Psoas muscle (tissue), 8 donors: ENCODE data around the gene CENPN. TPM values are rescaled to one million over a fixed set of nuclear protein-coding genes. Genes with fewer than 3 reads are reported as not detected.

ENCODE experiments used
- ATAC-seq, 4 donors: fragments of 200-7000 bp; cut with Tn5 transposase; one replicate each; pipeline ENCODE4 v1.9.1; 2020; ENCODE audit warnings: moderate library complexity in 3 of 4, mild to moderate bottlenecking in 2 of 4
- DNase-seq, 2 donors: peaks; one replicate each; pipeline ENCODE4 v3.0.0-alpha.2; 2020
- H3K27ac ChIP-seq: fragments of 200-600 bp; one replicate; pipeline ENCODE4 v1.8.0; 2022
- H3K27me3 ChIP-seq, 3 donors: fragments of 200-600 bp in 1 of 3; one replicate each; pipeline versions ENCODE4 v1.6.1 to v1.8.0; 2013 to 2022; ENCODE audit warnings: low read length in 2 of 3, mild to moderate bottlenecking in 2 of 3, moderate library complexity in 1 of 3; ENCODE audit not compliant: insufficient read depth in 3 of 3
- H3K36me3 ChIP-seq, 2 donors: fragments of 200-600 bp in 1 of 2; one replicate each; pipeline versions ENCODE4 v1.6.1 to v1.8.0; 2013 to 2022; ENCODE audit warnings: low read depth in 1 of 2, mild to moderate bottlenecking in 1 of 2, moderate library complexity in 1 of 2; ENCODE audit not compliant: insufficient read depth in 1 of 2
- H3K4me1 ChIP-seq: fragments of 200-600 bp; one replicate; pipeline ENCODE4 v1.8.0; 2022
- H3K4me3 ChIP-seq: fragments of 200-600 bp; one replicate; pipeline ENCODE4 v1.8.0; 2022; ENCODE audit warnings: mild to moderate bottlenecking
- H3K9me3 ChIP-seq: fragments of 200-600 bp; one replicate; pipeline ENCODE4 v1.8.0; 2022
- WGBS, 3 donors: extraction: QIAGEN DNeasy Blood & Tissue Kit; methylation state at CpG; one replicate each; pipeline versions ENCODE4 v1.1.6 to v1.1.7; 2013; 5-methylcytosine and 5-hydroxymethylcytosine counted together
- intact Hi-C, 2 donors: fragments of 100-400 bp; cut with DNase I; formaldehyde crosslinking; loops; one replicate each; pipeline versions ENCODE4 v1.11.0 to v1.14.2; 2022
- polyA plus RNA-seq, 3 donors: library from polyadenylated mRNA; stranded (reverse); fragments of 200-250 nt; gene quantifications; one replicate each; pipeline ENCODE4 v1.2.3, GENCODE V29; 2013
- total RNA-seq, 4 donors: library from RNA; stranded (reverse); fragmentation: NEBNext Ultra II Directional in 2 of 4; extraction: Animal tissue kit (Norgen Biotek cat#: 25700) in 2 of 4; gene quantifications; one replicate each; pipeline versions ENCODE4 v1.2.1 to v1.2.4, GENCODE V29; 2021 to 2023
- TF ChIP-seq, protein P1 (sequence below): fragments of 200-600 bp; IDR thresholded peaks from one replicate; pipeline ENCODE4 v1.8.0; 2022; ENCODE audit warnings: antibody characterized with exemption
- donor health status: healthy with polysubstance abuse.
- donor health status: DM: no; HTN: no; CAD: no; lungs with moderate emphysema.
- donor health status: Bipolar disorder and iron deficiency.
- donor health status: healthy.
- donor health status: DM: yes; HTN: yes; CAD: no.
- donor health status: DM: no; HTN: no; CAD: no.
- donor health status: DM: no; HTN: no; CAD: no.
- donor health status: DM: yes; HTN: yes; CAD: no.

The CENPN gene
- total and polyA plus RNA-seq, 7 donors = 2.9 to 20.6 (median 7.5) TPM

- ATAC-seq = no peak
- DNase-seq = no peak
- TF ChIP-seq, protein P1, sequence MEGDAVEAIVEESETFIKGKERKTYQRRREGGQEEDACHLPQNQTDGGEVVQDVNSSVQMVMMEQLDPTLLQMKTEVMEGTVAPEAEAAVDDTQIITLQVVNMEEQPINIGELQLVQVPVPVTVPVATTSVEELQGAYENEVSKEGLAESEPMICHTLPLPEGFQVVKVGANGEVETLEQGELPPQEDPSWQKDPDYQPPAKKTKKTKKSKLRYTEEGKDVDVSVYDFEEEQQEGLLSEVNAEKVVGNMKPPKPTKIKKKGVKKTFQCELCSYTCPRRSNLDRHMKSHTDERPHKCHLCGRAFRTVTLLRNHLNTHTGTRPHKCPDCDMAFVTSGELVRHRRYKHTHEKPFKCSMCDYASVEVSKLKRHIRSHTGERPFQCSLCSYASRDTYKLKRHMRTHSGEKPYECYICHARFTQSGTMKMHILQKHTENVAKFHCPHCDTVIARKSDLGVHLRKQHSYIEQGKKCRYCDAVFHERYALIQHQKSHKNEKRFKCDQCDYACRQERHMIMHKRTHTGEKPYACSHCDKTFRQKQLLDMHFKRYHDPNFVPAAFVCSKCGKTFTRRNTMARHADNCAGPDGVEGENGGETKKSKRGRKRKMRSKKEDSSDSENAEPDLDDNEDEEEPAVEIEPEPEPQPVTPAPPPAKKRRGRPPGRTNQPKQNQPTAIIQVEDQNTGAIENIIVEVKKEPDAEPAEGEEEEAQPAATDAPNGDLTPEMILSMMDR = no peak
- Histone ChIP-seq H3K36me3 (no peaks in the 10 kb centered on the region), H3K4me3 (no peak overlapping the region), H3K4me1 (no peaks in the 10 kb centered on the region), H3K9me3 (no peaks in the 10 kb centered on the region), H3K27ac (no peak overlapping the region), H3K27me3 (no peaks in the 10 kb centered on the region)
- intact Hi-C loops = no loop called here
- 29 to 47% (median 36%) methylated on average over 1 of the region's 1 CpG for WGBS, 3 donors
Measured at GRCh38 chr16:81067166-81067565, 60.2 kb downstream of the CENPN start.

- no peak for ATAC-seq
- H3K9me3 ChIP-seq = no peaks in the 10 kb centered on the region
- WGBS, 3 donors = 90 to 94% (median 93%) methylated on average over 4 of the region's 4 CpGs
Measured at GRCh38 chr16:81069063-81069462, 62.0 kb downstream of the CENPN start.

DNA sequence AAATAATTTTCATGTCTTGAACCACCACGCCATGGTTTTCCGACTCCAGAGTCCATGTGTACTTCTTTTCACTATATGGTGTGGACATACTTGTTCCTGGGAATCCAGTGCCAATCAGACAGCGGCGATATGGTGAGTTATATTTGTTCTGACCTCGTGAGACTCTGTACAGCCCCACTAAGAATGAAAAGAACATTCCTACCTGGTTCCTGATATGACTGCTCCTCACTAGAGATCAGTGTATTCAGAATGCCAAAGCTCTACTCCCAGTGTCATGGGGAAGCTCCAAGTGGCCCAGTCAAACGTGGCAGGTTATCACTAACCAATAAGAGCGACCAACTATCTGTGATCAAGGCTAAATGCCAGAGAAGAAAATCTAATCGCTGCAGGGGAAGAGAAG lies 64.0 kb downstream of the CENPN start:
- intact Hi-C loops = no loop called here
- Histone ChIP-seq H3K27ac (no peak overlapping the region), H3K27me3 (no peaks in the 10 kb centered on the region), H3K4me3 (no peak overlapping the region), H3K9me3 (no peaks in the 10 kb centered on the region), H3K36me3 (no peaks in the 10 kb centered on the region), H3K4me1 (no peaks in the 10 kb centered on the region)
- no peak for ATAC-seq
- WGBS, 3 donors = 80 to 81% (median 81%) methylated on average over 8 of the region's 8 CpGs
- DNase-seq = no peak
- TF ChIP-seq, protein P1 = no peak

More at GRCh38 chr16:81069063-81069462, 62.0 kb downstream of the CENPN start:
- H3K27ac ChIP-seq = no peak overlapping the region
- intact Hi-C loops = no loop called here
- H3K4me1 ChIP-seq = no peaks in the 10 kb centered on the region
- TF ChIP-seq, protein P1 = no peak
- no peak overlapping the region for H3K4me3 ChIP-seq
- H3K27me3 ChIP-seq = no peaks in the 10 kb centered on the region
- H3K36me3 ChIP-seq = no peaks in the 10 kb centered on the region
- no peak for DNase-seq

- DNase-seq = no peak
- no peaks in the 10 kb centered on the region for H3K4me1 ChIP-seq
- H3K27ac ChIP-seq = no peak overlapping the region
- no peaks in the 10 kb centered on the region for H3K27me3 ChIP-seq
- WGBS, 3 donors = 81 to 91% (median 84%) methylated on average over 4 of the region's 4 CpGs
- no peak for ATAC-seq
- no peak overlapping the region for H3K4me3 ChIP-seq
- no peaks in the 10 kb centered on the region for H3K36me3 ChIP-seq
- TF ChIP-seq, protein P1 = no peak
- no peaks in the 10 kb centered on the region for H3K9me3 ChIP-seq
- intact Hi-C loops = no loop called here
Measured at GRCh38 chr16:81071805-81072204, 64.8 kb downstream of the CENPN start.

DNA sequence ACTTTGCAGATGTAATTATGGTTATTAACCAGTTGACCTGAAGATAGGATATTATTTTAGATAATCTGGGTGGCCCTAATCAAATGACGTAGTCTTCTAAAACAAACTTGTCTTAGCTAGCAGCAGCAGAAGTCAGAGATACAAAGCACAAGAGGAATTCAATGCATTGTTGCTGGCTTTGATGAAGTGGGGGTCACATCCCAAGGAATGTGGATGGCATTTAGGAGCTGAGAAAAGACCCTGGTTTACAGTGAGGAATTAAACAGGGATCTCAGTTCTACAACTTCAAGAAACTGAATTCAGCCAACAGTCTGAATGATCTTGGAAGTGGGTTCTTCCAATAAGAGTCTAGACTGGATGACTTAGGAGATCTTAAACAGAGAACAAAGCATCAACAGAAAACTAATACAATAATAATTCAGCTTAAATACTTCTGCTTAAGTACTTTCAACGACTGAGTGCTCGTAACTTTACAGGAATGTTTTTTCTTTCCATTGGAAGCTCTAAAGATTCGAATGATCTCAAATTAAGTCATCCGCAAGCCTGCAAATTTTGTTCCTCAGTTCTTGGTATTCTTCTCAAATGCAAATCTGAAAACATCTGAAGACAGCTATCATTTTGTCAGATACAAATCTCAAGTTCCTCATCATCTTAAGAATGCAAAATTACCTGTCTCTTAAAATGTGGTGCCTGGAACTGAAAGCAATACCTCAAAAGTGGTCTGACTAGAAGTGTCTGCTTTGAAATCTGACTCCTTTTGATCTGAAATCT lies 66.7 kb downstream of the CENPN start:
- H3K27me3 ChIP-seq = no peaks in the 10 kb centered on the region

More for the DNA sequence above, 66.7 kb downstream of the CENPN start:
- intact Hi-C loops = no loop called here
- DNase-seq (no peak), ATAC-seq (no peak)
- no peak overlapping the region for H3K27ac ChIP-seq
- no peaks in the 10 kb centered on the region for H3K4me1 ChIP-seq
- WGBS, 3 donors = 73 to 74% (median 73%) methylated on average over 5 of the region's 5 CpGs
- no peak overlapping the region for H3K4me3 ChIP-seq
- no peaks in the 10 kb centered on the region for H3K9me3 ChIP-seq
- no peaks in the 10 kb centered on the region for H3K36me3 ChIP-seq
- TF ChIP-seq, protein P1 = no peak
